Stimulated activated CD4-positive, alpha-beta T cell treated with anti-CD3 and anti-CD28 coated beads, Interleukin-4, amount 100 ng/mL, for 4 hours (primary cell): ENCODE data around the gene TSC22D2.

Experiments used
- DNase-seq, 2 experiments: peaks; one replicate each; pipeline ENCODE4 v3.0.0-alpha.2; 2020

The TSC22D2 gene

DNA sequence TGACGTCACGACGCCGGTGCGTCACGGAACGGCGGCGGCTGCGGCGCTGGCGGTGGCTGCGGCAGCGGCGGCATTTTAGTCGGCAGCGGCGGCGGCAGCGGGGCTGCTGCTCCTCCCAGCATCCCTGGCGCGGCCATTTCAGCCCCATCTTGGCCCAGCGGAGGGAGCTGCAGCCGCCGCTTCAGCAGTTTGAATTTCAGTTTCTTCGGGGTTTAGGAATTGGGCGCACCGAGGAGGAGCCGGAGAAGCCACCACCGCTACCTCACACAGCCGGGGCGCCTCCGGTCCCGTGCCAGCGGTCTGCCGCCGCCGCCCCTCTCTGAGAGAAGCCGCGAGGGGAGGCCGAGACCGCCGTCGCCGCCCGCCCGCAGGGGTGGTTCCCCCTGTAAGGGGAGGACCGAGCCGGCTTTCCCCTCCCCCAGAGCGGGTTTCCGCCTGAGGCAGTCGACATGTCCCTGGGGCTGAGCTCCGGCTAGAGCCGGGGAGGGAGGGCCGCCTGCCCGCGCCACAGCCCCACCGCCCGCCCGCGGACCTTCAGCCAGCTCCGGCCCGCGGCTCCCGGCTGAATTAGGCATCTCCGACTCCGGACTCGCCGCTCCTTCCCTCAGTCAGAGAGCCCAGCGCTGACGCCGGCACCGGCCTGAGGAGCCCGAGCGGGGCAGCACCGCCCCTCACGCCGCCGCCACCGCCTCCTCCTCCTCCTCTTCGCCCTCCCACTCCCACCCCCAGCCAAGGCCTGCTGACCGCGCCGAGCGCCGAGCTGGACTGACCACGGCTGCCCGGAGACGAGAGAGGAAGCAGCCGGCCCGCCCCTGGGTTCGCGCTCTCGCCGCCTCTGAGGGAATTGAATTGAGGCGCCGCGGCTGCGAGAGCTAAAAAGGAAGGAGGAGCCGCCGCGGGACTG lies at the start of gene TSC22D2:
Gene TSC22D2, plus strand, starts transcription at position 78 of the 904 bp plus-strand sequence. CDS start 1,053 bp downstream, outside the sequence.
- peak; percentile 94 to 99 for DNase-seq

DNA sequence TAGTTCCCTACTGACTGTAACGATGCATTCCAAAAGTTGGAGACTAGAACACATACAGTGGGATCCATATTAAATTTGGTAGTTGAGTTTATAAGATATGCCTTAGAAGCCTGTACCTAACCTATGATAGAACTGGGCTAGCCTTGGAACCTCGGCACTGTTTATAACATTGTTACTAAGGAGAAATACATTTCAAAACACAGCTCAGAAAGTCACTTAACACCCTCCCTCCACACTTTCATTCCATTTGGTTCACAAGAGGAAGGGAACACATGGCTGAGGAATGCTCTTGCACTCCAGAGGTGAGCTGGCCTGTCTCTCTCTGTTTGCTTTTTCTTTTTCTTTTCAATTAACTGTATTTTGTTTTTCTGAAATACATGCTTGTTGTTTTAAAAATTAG lies 48.7 kb upstream of the TSC22D2 start:
- no peak for DNase-seq

DNA sequence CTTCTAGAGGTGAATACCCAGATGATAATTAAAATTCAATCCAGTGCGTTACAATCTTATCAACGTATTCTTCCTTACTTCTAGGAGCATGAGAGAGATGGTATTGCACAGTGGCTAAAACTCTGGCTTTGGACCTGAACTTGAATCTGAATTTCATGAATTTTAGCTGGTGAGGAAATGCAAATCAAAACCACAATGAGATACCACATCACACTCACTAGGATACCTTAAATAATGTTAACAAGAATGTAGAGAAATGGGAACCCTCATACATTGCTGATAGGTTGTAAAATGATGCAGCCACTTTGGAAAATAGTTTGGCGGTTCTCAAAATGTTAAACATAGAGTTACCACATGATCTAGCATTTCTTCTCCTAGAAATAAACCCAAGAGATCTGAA lies 47.1 kb upstream of the TSC22D2 start:
- no peak for DNase-seq

DNA sequence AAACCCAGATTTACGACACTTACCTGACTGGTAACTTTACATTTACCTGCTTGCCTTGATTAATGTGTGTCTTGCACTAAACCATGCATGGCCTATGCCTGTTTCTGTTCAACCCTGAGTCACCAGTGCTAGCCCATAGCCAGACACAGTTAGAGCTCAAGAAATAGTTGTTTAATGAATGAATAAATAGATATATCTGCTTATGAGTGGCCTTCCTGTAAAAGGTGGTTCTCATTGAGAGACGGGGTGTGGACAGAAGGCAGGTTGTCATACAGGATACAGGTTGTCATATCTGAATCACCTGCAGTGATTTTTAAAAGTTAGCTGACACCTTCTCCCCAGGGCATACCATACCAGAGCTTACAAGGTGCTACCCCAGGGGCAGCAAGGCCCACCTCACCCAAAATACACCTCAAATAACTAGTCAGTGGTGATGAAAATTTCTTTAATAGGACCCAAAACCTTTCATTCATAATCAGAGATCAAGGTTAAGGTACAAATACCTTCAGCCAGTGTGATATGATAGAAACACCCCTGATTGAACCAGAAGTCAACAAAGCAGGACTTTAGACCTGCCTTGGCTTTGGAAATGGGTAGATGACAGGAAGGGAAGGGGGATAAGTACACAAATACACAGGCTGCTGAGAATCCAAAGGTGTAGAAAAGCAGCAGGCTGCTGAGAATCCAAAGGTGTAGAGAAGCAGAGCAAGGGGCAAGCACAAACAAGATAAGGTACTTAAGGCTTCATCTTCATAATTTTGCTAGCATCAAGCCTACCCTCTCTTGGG lies 45.4 kb upstream of the TSC22D2 start:
- DNase-seq = no peak

DNA sequence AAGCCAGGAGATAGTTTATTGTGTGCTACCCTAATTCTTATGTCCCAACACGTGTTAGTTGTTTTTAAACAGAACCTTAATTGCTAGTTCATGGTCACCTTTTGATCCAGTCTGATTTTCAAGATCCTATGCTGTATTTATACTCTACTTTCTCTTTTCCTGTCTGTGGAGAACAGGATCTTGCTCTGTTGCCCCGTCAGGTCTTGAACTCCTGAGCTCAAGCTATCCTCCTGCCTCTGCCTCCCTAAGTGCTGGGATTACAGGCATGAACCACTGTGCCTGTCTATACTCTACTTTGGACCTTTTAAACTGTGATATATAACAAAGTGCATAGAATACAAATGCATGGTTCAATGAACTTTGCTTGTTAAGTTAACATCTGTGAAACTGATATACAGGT lies 44.7 kb upstream of the TSC22D2 start:
- no peak for DNase-seq

DNA sequence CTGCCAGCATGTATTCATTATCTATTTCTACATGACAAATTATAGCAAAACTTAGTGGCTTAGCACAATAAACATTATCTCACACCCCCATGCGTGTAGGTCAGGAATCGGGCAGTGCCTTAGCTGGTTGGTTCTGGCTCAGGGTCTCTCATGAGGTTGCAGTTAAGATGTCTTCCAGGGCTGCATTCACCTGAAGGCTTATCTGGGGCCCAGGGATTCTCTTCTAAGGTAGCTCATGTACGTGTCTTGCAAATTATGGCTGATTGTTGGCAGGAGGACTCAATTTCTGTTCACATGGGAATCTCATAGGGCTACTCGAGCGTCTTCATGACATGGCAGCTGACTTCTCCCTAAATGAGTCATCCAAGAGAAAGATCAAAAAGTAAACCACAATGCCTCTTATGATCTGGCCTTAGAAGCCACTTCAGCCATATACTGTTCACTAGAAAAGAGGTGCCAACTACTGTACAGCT lies 42.9 kb upstream of the TSC22D2 start:
- no peak for DNase-seq

DNA sequence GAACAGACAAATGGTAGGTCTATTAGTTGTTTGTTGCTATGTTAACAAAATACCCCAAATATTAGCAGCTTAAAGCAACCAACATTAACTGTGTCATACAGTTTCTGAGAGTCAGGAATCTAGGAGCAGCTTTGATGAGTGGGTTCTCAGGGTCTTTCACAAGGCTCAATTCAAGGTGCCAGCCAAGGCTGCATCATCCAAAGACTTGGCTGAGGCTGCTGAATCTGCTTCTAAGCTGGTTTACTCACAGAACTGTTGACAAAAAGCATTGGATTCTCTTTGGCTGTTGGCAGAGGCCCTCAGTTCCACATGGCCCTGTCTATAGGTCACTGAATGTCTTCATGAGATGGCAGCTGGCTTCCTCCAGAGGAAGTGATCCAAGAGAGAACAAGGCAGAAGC lies 40.3 kb upstream of the TSC22D2 start:
- DNase-seq = no peak

DNA sequence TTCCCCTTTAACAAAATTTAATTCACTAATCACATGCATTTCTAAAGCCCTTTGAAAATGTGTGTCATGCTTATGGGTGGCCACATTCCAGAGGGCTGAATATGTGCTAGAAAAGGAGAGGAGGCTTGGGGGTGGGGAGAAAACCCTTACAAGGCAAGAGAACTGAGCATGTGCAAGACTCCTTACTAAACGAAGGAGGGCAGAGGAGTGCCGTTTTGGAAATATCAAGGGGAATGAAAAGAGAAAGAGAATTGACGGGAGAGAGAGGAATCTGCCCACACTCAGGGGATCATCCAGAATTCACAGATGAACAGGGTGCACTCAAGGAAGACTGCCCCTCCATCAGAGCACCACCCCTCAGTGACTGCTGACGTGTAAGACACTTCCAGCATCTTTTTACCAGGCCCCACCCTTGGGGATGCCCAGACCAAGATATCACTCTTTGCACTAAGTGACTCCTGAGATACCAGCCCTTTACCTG lies 37.9 kb upstream of the TSC22D2 start:
- DNase-seq = no peak

DNA sequence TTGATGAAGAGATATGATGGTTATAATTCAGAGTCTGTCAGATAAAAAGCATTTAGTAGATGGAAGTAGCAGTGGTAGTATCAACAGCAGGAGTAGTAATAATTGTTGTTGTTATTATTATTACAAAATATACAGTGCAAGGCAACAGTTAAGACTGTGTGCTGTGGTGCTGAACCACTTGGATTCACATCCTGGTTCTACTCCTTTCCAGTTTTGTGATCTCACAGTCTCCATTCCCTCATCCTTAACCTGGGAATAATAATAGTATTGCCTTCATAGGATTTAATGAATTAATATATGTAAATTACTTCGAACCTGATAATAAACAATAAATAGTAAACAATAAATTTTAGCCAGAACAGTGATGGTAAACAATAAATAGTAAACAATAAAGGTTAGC lies 37.1 kb upstream of the TSC22D2 start:
- no peak for DNase-seq

DNA sequence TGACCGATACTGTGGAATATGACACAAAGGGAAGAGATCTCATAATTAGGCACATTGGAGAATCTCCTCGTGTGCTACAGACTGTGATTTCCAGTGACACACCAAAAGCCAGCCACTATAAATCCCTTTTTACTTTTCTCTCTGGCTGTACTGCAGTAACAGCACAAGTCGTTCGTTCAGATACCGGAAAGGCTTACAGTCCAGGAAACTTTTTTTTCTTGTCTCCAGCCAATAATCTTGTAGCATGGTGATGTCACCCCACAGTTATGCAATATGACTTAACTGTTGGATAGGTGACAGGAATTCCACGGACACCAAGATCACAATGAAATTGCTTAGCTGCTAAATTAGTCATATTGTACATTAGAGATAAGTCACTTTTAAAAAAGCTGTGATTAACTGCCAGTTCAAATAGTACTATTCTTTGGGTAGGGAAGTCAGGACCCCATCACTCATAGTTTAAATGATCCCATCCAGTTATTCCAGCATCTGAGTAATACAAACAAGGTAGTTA lies 36.3 kb upstream of the TSC22D2 start:
- no peak for DNase-seq

DNA sequence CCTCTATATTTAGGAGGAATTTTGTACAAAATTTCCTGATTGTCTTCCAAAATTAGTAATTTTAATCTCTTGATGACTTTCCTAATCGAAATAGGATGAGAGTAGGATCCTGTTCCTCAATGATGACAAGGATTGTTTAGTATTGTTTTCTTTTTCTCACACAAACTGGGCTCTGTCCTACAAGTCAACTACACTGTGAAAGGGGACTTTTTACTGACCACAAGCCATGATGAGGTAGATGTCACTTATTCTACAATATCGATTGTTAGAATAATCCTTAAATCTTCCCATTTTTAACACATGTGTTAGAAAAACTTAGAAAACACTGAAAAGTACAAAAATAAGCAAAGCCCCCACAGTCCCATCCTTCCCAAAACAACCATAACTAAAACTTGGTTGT lies 35.8 kb upstream of the TSC22D2 start:
- no peak for DNase-seq

DNA sequence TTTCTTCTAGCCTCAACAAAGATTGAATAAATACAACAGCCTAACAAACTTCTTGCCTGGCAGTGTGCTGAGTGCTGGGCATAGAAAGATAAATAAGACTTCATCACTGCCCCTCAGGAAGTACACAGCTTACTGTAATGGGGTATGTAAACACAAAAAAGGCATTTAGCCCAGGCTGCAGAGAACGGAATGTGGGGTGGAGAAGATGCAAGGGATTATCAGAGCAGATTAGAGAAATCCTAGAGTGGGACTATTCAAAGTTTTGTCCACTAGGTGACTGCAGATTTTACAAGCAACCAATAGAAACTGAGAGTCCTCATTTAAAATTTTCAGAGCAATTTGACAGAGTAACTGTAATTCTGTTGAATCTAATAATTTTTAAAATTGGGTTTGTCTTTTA lies 35.4 kb upstream of the TSC22D2 start:
- DNase-seq = no peak

DNA sequence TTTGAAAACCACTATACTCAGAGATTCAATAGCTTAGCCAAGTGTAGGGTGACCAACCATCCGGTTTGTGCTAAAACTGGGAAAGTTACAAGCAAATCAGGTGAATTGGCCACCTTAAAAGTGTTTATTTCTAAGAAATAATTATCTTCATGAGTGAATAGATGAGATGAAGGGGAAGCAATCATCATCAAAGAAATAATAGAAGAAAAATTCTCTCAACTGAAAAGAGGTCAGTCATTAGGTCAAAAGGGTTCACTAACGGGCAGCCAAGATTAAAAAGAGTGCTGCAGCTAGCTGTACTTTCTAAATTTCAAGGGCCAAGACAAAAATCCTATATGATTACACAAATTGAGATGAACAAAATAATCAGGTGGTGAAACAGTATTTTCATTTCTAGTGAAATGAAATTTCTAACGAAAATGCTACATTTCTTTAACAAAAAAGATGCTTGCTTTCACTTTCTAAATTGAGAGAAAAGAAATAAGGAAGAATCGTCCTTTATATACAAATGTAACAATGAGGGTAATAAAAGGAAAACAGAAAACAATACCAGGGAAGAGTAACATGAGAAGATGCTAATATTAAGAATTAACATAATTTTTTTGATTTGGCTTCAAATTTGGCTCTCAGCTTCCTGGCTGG lies 34.7 kb upstream of the TSC22D2 start:
- DNase-seq = no peak

DNA sequence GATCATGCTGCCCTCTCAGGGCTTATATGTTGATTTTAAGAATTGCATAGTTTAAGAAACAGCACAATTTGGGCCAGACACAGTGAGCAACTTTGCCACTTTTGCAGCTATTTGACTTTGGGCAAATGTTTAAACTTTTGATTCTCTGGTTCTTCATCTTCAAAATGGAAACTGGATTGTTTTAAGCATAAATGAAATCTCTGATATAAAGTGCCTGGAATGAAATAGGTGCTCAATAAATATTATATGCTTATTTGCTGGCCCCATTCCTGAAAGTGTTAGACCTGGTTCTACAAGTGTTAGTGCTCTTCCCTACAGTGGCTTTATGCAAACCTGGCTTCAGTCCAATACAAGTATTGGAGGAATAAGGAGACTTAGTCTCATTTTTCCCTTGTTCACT lies 33.1 kb upstream of the TSC22D2 start:
- DNase-seq = no peak

DNA sequence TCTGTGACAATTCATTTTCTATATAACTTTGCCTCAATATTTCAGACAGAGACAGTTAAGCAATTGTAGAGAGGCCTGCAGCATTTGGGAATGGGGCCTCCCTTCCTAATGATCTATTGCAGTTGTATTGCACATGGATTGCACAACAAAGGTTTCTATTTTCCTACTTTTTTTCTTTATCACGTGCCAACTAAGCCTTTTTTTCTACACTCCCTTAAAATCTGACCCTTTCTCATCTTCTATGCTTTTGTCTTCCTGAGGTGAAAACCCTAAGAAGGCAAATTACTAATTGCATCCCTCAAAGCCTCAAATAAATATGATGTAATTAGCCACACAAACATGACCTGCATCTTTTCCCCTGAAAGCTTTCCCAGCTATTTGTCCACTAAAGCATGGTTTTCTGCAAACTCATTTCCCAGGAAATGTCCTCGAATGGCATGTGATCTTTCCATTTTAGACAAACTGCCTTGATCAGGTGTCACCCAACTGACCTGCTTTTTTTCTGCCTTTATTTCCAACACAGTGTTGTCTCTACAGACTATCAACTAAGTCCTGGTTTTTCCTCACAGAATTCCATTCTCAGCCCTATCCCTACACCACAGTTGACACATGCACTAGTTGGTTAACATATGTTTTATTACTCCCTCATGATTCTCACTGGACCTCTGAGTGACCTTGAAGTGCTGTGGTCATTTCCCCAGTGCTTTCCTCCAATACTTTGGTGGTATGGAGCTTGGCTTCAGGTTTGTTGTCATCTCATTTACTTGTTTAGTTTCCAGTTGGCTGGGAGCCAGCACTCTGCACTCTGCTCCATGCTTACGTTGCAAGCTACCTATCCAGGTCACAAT lies 31.9 kb upstream of the TSC22D2 start:
- no peak for DNase-seq

DNA sequence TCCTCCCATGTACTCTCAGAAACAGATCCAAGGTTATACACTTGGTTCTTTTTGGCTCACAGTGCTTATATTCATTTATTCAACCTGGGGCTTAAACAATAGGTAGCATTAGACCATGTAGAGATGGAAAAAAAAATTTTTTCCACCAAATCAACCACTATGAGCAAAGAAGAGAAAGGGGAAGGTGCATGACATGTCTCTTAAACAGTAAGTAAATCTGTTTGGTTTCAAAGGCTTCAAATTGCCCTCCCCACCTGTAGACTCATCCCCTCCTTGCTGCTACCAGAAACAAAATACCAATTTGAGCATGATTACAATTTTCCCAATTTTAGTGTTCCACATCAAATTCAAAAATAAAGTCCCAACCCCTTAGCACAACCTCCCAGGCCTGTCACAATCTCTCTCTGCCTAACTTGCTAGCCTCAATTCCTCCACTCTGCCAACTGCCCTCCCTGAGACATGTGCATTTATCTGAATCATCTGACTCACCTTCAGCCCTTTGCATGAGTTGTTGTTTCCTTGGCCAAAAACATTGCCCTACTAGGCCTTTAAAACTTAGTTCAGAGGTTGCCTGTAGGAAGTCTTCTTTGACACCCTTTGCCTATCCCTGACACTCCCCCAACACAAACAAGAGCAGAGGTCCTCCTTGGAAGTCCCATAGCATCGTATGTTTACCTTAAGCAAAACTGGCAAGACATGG lies 30.3 kb upstream of the TSC22D2 start:
- no peak for DNase-seq

DNA sequence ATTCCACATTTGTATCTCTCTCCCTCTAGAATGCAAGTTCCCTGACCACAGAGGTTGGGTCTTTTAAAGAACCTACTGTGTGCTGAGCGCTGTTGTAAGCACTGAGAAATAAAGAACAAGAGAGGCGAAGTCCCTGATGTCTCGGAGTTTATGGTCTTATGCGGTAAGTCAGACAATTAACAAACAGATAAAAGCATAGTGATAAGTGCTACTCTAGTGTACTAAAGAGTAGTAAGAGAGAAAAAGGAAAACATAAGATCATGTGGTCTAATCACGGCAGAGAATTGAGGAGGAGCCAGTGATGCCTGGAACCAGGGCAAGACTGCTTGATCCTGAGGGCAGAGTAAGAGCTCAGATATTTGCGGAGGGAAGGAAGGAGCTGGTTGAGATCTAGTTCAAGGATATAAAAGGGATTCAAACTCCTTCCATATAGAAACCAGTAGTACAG lies 29.8 kb upstream of the TSC22D2 start:
- DNase-seq = no peak

DNA sequence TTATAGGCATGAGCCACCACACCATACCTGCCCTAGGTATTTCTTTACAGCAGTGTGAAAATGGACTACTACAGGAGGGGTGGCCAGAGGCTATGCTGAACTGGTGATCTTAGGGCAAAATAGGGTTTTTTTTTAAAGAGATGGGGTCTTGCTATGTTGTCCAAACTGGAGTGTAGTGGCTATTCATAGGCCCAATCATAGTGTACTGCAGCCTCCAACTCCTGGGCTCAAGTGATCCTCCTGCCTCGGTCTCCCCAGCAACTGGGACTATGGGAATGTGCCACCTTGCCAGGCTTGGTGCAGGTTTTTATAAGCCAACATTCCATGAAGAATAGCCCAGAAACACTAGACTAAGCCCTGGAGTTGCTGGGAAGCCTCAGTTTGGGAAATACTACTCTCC lies 28.6 kb upstream of the TSC22D2 start:
- DNase-seq = no peak

DNA sequence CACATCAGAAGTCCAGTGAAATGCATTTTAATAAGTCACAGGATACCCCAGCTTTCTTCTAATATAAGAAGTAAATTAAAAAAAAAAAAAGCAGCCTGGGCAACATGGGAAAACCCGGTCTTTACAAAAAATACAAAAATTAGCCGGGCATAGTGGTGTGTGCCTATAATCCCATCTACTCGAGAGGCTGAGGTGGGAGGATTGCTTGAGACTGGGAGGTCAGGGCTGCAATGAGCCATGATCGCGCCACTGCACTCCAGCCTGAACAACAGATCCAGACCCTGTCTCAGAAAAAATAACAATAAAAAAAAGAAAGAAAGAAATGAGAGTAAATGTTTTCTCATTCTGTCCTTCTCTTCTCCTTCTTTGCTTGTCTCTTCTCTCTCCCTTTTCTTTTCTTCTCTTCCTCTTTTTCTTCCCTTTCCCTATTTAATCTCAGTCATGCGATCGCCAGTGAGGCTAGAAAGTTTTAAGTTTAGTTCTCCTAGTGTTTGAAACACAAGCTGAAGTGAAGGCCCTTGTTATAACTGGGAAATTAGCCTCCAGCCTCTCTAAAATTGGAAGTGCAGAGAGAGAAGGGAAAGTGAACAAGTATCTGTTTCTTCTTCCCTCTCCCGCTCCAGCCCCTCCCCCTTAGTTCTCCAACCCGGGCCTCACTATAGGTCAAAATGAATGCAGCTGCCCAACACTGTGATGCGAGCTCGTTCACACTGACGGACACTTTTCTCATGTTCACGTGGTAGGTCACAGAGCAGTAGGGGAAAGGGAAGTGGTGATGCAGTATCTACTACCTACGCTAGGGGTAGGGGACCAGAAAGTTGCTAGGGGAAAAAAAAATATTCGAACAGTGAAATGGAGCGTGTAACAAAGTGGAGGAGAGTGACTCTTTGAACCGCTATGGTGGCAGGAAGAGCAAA lies 23.5 kb upstream of the TSC22D2 start:
- DNase-seq = peak; percentile 13 to 32
